ENCODE data around the gene TPP2. TPM values are rescaled to one million over a fixed set of nuclear protein-coding genes. Genes with fewer than 3 reads are reported as not detected.

Gene TPP2
- total RNA-seq, 1 experiment from 2014 or later, result 36.7 TPM

DNA sequence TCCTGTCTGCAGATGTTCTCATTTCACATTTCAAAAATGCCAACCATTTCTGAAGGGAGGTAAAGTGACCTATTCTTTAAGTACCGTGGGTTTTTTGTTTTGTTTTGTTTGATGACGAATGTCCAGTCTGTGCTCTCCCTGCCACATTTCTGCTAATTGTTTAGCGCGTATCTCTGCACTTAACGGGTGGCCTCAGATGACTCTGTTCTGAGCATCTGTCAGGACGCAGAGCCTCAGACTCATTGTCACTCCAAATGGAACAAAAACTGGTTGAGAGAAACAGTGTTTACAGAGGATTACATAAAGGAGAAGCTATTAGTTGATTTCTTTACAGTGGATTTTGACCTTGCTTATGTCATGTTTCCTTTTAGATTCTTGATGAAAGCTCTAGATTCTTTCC, 23.7 kb downstream of the TPP2 start (continued):
- TF ChIP-seq POLR2A (IDR thresholded peaks at IDR 0.05; ENCODE audit: borderline replicate concordance, extremely low read depth, insufficient read depth, insufficient read length) (no peak), FOSL1 (IDR thresholded peaks at IDR 0.05; ENCODE audit: low read depth) (no peak), ZNF274 (IDR thresholded peaks at IDR 0.05; ENCODE audit: low read depth, low read length) (no peak), EZH2 (IDR thresholded peaks at IDR 0.05) (no peak)
- TF ChIP-seq, protein P1, sequence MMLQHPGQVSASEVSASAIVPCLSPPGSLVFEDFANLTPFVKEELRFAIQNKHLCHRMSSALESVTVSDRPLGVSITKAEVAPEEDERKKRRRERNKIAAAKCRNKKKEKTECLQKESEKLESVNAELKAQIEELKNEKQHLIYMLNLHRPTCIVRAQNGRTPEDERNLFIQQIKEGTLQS (IDR thresholded peaks at IDR 0.05), result no peak

DNA sequence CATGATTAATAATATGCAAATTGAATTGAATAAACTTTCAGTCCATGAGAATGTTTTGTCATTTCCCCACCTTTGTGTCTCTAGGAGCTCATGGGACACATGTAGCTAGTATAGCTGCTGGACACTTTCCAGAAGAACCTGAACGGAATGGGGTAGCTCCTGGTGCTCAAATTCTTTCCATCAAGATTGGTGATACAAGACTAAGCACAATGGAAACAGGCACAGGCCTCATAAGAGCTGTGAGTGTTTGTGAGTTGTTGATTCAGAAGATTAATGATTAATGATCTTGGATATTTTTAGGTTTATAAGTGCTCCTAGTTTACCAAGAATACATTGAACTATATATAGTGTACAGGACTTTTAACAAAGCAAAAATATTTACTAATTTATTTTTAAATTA, 30.1 kb downstream of the TPP2 start:
- RAD21 ChIA-PET (ENCODE audit: low non-redundant PET in 1 of 2, low total read pairs in 2 of 2, uncharacterized antibody in 2 of 2, unreplicated experiment in 2 of 2), result no interaction called here
- Histone ChIP-seq H3K36me3 (ENCODE audit: control insufficient read depth in 1 of 2, insufficient read depth in 2 of 2, low read length in 2 of 2) (peaks cover 35 to 41% of the 10 kb centered on the region in 2 experiments; a peak in 3 of 4 replicates), H3K9me2 (ENCODE audit: insufficient read depth) (no peaks in the 10 kb centered on the region), H3K27me3 (ENCODE audit: insufficient read depth, low read length) (no peaks in the 10 kb centered on the region), H3K4me3 (replicated peaks in 1 of 2; ENCODE audit: low read depth in 1 of 2, low read length in 2 of 2) (no peak overlapping the region), H3K79me2 (ENCODE audit: insufficient read depth, low read length) (peaks cover 7% of the 10 kb centered on the region), H2AFZ (ENCODE audit: low read depth, low read length, poor library complexity, severe bottlenecking) (no peak overlapping the region), H3K27ac (ENCODE audit: low read depth, low read length) (no peak overlapping the region), H3K9me3 (ENCODE audit: control insufficient read depth in 1 of 2, insufficient read depth in 1 of 2, low read depth in 1 of 2, low read length in 2 of 2) (no peaks in the 10 kb centered on the region), H3K9ac (ENCODE audit: low read length) (no peak overlapping the region), H3K4me1 (ENCODE audit: control insufficient read depth in 1 of 2, insufficient read depth in 2 of 2, low read length in 2 of 2) (no peaks in the 10 kb centered on the region), H3K4me2 (ENCODE audit: low read length) (no peak overlapping the region), H4K20me1 (ENCODE audit: insufficient read depth) (no peaks in the 10 kb centered on the region)
- CTCF ChIA-PET, result no interaction called here
- DNase-seq (ENCODE audit: low read depth, low spot score) (no peak), ATAC-seq (no peak)
- no TSS peak for BruUV-seq (replicated peaks)
- TF ChIP-seq JUND (IDR thresholded peaks at IDR 0.05) (no peak), EZH2 (IDR thresholded peaks at IDR 0.05) (no peak), SIN3A (IDR thresholded peaks at IDR 0.05; ENCODE audit: low read depth) (no peak), CEBPB (IDR thresholded peaks at IDR 0.05; ENCODE audit: low read depth) (no peak), SP1 (IDR thresholded peaks at IDR 0.05; ENCODE audit: low read depth) (no peak), SRF (IDR thresholded peaks at IDR 0.05; ENCODE audit: low read depth) (no peak), ZNF274 (IDR thresholded peaks at IDR 0.05; ENCODE audit: low read depth, low read length) (no peak), YY1 (IDR thresholded peaks at IDR 0.05; ENCODE audit: extremely low read depth, insufficient replicate concordance, low read depth, low read length) (no peak)
- TF ChIP-seq, protein P2, sequence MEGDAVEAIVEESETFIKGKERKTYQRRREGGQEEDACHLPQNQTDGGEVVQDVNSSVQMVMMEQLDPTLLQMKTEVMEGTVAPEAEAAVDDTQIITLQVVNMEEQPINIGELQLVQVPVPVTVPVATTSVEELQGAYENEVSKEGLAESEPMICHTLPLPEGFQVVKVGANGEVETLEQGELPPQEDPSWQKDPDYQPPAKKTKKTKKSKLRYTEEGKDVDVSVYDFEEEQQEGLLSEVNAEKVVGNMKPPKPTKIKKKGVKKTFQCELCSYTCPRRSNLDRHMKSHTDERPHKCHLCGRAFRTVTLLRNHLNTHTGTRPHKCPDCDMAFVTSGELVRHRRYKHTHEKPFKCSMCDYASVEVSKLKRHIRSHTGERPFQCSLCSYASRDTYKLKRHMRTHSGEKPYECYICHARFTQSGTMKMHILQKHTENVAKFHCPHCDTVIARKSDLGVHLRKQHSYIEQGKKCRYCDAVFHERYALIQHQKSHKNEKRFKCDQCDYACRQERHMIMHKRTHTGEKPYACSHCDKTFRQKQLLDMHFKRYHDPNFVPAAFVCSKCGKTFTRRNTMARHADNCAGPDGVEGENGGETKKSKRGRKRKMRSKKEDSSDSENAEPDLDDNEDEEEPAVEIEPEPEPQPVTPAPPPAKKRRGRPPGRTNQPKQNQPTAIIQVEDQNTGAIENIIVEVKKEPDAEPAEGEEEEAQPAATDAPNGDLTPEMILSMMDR (IDR thresholded peaks at IDR 0.05 in 2 of 3, conservative IDR thresholded peaks at IDR 0.05 in 1 of 3; ENCODE audit: borderline replicate concordance in 1 of 3, insufficient read depth in 1 of 3, low read depth in 2 of 3, low read length in 2 of 3), result no peak
- TF ChIP-seq, protein P1 (IDR thresholded peaks at IDR 0.05), result no peak
- POLR2A ChIA-PET, result no interaction called here
- intact Hi-C loops (cut with micrococcal nuclease), result no loop called here
